HEK293T (cell line): ENCODE results near the gene NEUROD6.

ENCODE experiments used
- ARNT ChIP-seq: fragments of 450-650 bp; IDR thresholded peaks from 2 replicates; pipeline ENCODE4 v1.6.1; 2017; ENCODE audit warnings: mild to moderate bottlenecking
- L3MBTL2 ChIP-seq: fragments of 450-650 bp; conservative IDR thresholded peaks from 2 replicates; pipeline ENCODE4 v1.6.1; 2016; ENCODE audit warnings: mild to moderate bottlenecking
- SP1 ChIP-seq: fragments of 450-650 bp; IDR thresholded peaks from 2 replicates; pipeline ENCODE4 v1.6.1; 2017

DNA sequence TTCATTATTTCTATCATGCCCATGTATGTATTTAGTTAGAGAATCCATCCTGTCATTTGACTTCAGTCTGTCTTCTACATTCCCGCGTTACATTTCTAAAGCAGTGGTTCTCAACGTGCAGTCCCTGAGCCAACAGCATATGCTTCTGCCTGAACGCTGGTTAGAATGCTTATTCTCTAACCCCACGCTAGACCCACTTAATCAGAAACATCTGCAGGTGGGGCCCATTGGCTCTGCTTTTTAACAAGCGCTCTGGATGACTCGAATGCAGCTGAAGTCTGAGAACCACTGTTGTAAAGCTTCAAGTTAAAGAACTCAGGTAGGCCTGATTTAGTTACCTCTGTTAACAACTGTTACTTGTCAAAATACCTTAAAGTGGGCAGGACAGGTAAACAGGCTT lies 38.2 kb downstream of the NEUROD6 start:
- no peak for TF ChIP-seq SP1
- no peak for TF ChIP-seq L3MBTL2
- TF ChIP-seq ARNT = no peak
